DMS53 treated with DMSO at 0.1 percent for 48 hours (cell line): ENCODE data around the gene HNRNPA2B1.
A peak's percentile ranks its signal among the peaks of the same experiment; 100 is the strongest.
"Not testable (repeated sequence)": the region's sequence is repeated elsewhere in the genome, so short reads cannot be mapped to it uniquely, and the experiment has no call there.

Experiments used
- DNase-seq: peaks from one replicate; lab custom pipeline; 2025; ENCODE audit not compliant: unreplicated experiment; lab: John Stamatoyannopoulos, UW

The HNRNPA2B1 gene

DNA sequence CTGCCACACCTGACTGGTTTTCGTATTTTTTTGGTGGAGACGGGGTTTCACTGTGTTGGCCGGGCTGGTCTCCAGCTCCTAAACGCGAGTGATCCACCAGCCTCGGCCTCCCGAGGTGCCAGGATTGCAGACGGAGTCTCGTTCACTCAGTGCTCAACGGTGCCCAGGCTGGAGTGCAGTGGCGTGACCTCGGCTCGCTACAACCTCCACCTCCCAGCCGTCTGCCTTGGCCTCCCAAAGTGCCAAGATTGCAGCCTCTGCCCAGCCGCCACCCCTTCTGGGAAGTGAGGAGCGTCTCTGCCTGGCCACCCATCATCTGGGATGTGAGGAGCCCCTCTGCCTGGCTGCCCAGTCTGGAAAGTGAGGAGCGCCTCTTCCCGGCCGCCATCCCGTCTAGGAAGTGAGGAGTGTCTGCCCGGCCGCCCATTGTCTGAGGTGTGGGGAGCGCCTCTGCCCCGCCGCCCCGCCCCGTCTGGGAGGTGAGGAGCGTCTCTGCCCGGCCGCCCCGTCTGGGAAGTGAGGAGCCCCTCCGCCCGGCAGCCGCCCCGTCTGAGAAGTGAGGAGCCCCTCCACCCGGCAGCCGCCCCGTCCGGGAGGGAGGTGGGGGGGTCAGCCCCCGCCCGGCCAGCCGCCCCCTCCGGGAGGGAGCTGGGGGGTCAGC lies 52.8 kb downstream of the HNRNPA2B1 start:
- not testable (repeated sequence) for DNase-seq

DNA sequence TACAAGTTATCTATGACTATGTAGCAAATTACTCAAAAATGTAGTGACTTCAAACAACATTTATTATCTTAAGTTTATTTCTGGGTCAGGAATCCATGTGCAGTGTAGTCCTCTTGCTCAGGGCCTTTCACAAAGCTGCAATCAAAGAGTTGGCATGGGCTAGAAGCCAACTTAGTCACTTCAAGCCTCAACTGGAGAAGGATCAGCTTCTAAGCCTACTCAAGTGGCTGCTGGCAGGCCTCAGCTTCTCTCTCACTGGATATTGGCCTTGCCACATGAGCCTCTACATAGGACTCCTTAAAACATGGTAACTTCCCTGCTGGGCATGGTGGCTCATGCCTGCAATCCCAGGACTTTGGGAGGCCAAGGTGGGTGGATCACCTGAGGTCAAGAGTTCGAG lies 53.5 kb downstream of the HNRNPA2B1 start:
- DNase-seq, result peak; percentile 47

- no peak for DNase-seq
These were observed 55.3 kb downstream of the HNRNPA2B1 start for GRCh38 chr7:26145238-26145637.

DNA sequence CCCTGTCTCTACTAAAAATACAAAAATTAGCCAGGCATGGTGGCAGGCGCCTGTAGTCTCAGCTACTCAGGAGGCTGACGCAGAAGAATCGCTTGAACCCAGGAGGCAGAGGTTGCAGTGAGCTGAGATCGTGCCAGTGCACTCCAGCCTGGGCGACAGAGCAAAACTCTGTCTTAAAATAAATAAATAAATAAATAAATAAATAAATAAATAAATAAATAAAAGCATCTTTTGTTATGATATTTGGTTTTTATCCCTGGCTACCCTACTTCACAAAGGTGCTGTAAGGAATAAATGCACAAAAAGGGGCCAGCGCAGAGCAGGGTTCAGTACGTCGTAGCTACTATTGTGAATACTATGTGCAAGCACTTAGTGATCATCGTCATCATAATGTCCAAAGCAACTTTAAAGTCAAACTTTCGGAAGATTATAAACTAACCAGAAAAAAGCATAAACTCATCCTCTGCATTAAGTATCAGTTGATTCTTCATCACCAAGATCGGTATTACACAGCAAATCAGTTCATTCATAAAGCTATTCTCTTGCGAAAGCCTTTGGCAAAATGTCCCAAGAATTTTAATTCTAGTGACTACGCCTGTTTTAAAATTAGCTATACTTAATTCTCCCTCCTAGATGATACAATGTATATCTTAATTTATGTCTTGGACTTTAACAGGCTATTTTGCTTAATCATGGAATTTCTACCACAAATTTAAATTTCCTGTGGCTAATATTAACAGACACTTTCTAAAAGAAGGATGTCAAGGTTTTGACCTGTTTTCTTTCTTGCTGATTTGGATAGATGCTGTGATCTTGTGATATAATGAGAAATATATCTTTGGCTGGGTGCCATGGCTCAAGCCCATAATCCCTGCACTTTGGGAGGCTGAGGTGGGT lies 56.1 kb downstream of the HNRNPA2B1 start:
- DNase-seq, result no peak

GRCh38 chr7:26143298-26144048 lies 57.1 kb downstream of the HNRNPA2B1 start:
- DNase-seq, result no peak

DNA sequence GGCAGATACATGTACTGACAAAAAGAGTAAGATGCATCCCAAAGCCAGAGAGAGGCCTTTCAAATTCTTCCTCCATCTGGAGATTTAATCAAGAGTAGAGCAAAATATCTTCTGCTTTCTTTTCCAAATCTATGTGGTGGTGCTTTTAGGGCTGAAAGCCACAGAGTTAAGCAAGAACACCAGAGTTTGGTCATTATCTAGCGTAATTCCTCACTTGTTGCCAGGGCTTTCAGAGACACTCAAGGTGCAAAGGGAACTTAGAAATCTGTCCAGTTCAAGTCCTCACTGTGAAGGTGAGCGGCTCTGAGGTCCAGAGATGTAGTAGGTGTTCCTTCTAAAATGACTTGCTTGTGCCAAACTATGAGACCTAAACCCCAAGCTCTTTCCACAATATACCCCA lies 59.5 kb downstream of the HNRNPA2B1 start:
- DNase-seq, result no peak

- DNase-seq, result no peak
These were observed 60.2 kb downstream of the HNRNPA2B1 start for GRCh38 chr7:26140380-26140779.
